ENCODE measurements around the gene TMC1. TPM values are rescaled to one million over a fixed set of nuclear protein-coding genes. Genes with fewer than 3 reads are reported as not detected.

TMC1 gene
- total and polyA plus RNA-seq, 2 of the 8 experiments (the other 6 are each of a cell fraction or from before 2014, with no cell fraction given) = 0.95 to 0.98 TPM

GRCh38 chr9:72598639-72599038 is 77.2 kb downstream of the TMC1 start:
- no peak overlapping the region for H4K5ac ChIP-seq (ENCODE audit: insufficient read length, low read depth, low read length)
- DNase-seq (ENCODE audit: low read depth in 1 of 2, low spot score in 2 of 2) (no peak), FAIRE-seq (no peak)
- no peaks in the 10 kb centered on the region for H4K20me1 ChIP-seq (replicated peaks in 1 of 2; ENCODE audit: control insufficient read depth in 1 of 2, insufficient read depth in 2 of 2, low read length in 2 of 2)
- H2BK120ac ChIP-seq (replicated peaks; ENCODE audit: low read depth, low read length) = no peak overlapping the region
- ChIA-PET POLR2A (ENCODE audit: partially characterized antibody) (no interaction called here), CTCF (ENCODE audit: partially characterized antibody) (interaction anchor here (1.4 to 2.6 kb wide), 4 partner anchors 10 to 316 kb away, joined by 5 to 8 read pairs (median 6); no protein-coding TSS in a partner anchor)
- no peak overlapping the region for H4K8ac ChIP-seq (ENCODE audit: extremely low read depth, insufficient read depth, low read length)
- H2AFZ ChIP-seq (ENCODE audit: low read length) = no peak overlapping the region
- H2BK15ac ChIP-seq (ENCODE audit: low read length) = no peak overlapping the region
- no peak overlapping the region for H3K4ac ChIP-seq (replicated peaks; ENCODE audit: insufficient read length, low read depth, low read length)
- no peaks in the 10 kb centered on the region for H3K36me3 ChIP-seq (ENCODE audit: control insufficient read depth in 2 of 4, insufficient read depth in 4 of 4, low read length in 3 of 4)
- no peak overlapping the region for H3K14ac ChIP-seq (ENCODE audit: insufficient read length)
- no peak overlapping the region for H3K9ac ChIP-seq (replicated peaks in 1 of 4; ENCODE audit: extremely low read depth in 1 of 4, low read depth in 3 of 4, low read length in 3 of 4)
- H2AK5ac ChIP-seq (ENCODE audit: low read depth, low read length) = no peak overlapping the region
- no peak overlapping the region for H3K27ac ChIP-seq (ENCODE audit: low read depth, low read length)
- H3K27me3 ChIP-seq (replicated peaks in 1 of 4; ENCODE audit: control insufficient read depth in 3 of 4, extremely low read depth in 1 of 4, insufficient read depth in 3 of 4, low read length in 3 of 4) = no peaks in the 10 kb centered on the region
- no peaks in the 10 kb centered on the region; the same call in 1 of the 2 replicates for H3K23me2 ChIP-seq (ENCODE audit: low read depth, low read length)
- H3K79me1 ChIP-seq (ENCODE audit: low read depth, low read length) = no peaks in the 10 kb centered on the region
- no peak overlapping the region for H3K56ac ChIP-seq (replicated peaks; ENCODE audit: insufficient read length, low read depth, low read length)
- H2BK12ac ChIP-seq (ENCODE audit: low read depth, low read length) = no peak overlapping the region
- no peak overlapping the region for H2BK5ac ChIP-seq (ENCODE audit: low read depth, low read length)
- WGBS, 2 experiments (ENCODE audit: extremely low coverage in 1 of 2, insufficient coverage in 1 of 2, insufficient read length in 1 of 2, insufficient replicate concordance in 2 of 2, low coverage in 1 of 2, low lambda C conversion rate in 2 of 2, missing lambda C conversion rate in 1 of 2) = 96% methylated on average over 3 of the region's 3 CpGs; no CpG with 5 or more reads in 1 of the 2 experiments
- H4K91ac ChIP-seq (replicated peaks; ENCODE audit: insufficient read length, low read length) = no peak overlapping the region
- H3K18ac ChIP-seq (ENCODE audit: extremely low read depth, low read length) = no peak overlapping the region
- H2BK20ac ChIP-seq (ENCODE audit: low read length) = no peak overlapping the region
- no peak overlapping the region for H3K4me3 ChIP-seq (ENCODE audit: extremely low read depth in 1 of 4, insufficient read depth in 2 of 4, low read depth in 3 of 4, low read length in 4 of 4)
- no peaks in the 10 kb centered on the region for H3K79me2 ChIP-seq (ENCODE audit: control insufficient read depth in 1 of 2, insufficient read depth in 2 of 2, low read length in 2 of 2)
- no peaks in the 10 kb centered on the region for H3K9me3 ChIP-seq (ENCODE audit: insufficient read depth in 2 of 2, low read depth in 1 of 2, low read length in 1 of 2)
- no peak overlapping the region for H3K23ac ChIP-seq (ENCODE audit: insufficient read length)
- H3K4me1 ChIP-seq (replicated peaks in 1 of 4; ENCODE audit: control insufficient read depth in 3 of 4, insufficient read depth in 4 of 4, low read length in 3 of 4) = peaks cover 0 to 4% (median 0%) of the 10 kb centered on the region in 4 experiments; a peak in 1 of 7 replicates
- no peak overlapping the region for H3K4me2 ChIP-seq (ENCODE audit: insufficient read depth in 1 of 2, low read depth in 2 of 2, low read length in 2 of 2)
- TF ChIP-seq SP2 (IDR thresholded peaks at IDR 0.05; ENCODE audit: low read length) (no peak), HDAC6 (IDR thresholded peaks at IDR 0.05; ENCODE audit: low read depth, low read length) (no peak), CBX8 (IDR thresholded peaks at IDR 0.05; ENCODE audit: borderline replicate concordance, low read depth, low read length) (no peak), CHD1 (IDR thresholded peaks at IDR 0.05; ENCODE audit: low read depth, low read length) (no peak), KDM5A (IDR thresholded peaks at IDR 0.05; ENCODE audit: low read length) (no peak), TAF1 (IDR thresholded peaks at IDR 0.05; ENCODE audit: low read depth, low read length) (no peak), ZNF274 (IDR thresholded peaks at IDR 0.05; ENCODE audit: borderline replicate concordance, extremely low read depth, low read length) (no peak), MAX (IDR thresholded peaks at IDR 0.05) (no peak), SIRT6 (IDR thresholded peaks at IDR 0.05; ENCODE audit: low read length) (no peak), RXRA (IDR thresholded peaks at IDR 0.05; ENCODE audit: insufficient read depth, low read depth, low read length) (no peak), CBX5 (IDR thresholded peaks at IDR 0.05; ENCODE audit: low read depth, low read length) (no peak), EZH2 (IDR thresholded peaks at IDR 0.05; ENCODE audit: low read depth, low read length, severe bottlenecking) (no peak), CEBPB (IDR thresholded peaks at IDR 0.05; ENCODE audit: low read depth, low read length) (no peak), EP300 (IDR thresholded peaks at IDR 0.05; ENCODE audit: borderline replicate concordance in 1 of 2, low read depth in 2 of 2, low read length in 2 of 2) (no peak), MAFK (IDR thresholded peaks at IDR 0.05; ENCODE audit: low read depth, low read length) (no peak)

Measured in H1 (cell line).